GM13977 (cell line): ENCODE data around the gene NOL4L.

Experiments used
- DNase-seq: peaks from one replicate; pipeline ENCODE4 v3.0.0; 2012; ENCODE audit warnings: low spot score
- in situ Hi-C: fragments of 300-500 bp; cut with MboI; formaldehyde crosslinking; loops from one replicate; pipeline ENCODE4 v1.12.0; 2022; ENCODE audit warnings: low sequenced_read_pairs, low pct_unique_long_range_greater_than_20kb, mixed read lengths, inconsistent platforms; ENCODE audit not compliant: unreplicated experiment
- TF ChIP-seq, protein P1 (sequence below): IDR thresholded peaks from 2 replicates; pipeline ENCODE4 v1.5.1; 2012; ENCODE audit warnings: mild to moderate bottlenecking, control low read depth; ENCODE audit not compliant: insufficient read depth; ENCODE audit errors: extremely low read depth, missing control alignments

The NOL4L gene

DNA sequence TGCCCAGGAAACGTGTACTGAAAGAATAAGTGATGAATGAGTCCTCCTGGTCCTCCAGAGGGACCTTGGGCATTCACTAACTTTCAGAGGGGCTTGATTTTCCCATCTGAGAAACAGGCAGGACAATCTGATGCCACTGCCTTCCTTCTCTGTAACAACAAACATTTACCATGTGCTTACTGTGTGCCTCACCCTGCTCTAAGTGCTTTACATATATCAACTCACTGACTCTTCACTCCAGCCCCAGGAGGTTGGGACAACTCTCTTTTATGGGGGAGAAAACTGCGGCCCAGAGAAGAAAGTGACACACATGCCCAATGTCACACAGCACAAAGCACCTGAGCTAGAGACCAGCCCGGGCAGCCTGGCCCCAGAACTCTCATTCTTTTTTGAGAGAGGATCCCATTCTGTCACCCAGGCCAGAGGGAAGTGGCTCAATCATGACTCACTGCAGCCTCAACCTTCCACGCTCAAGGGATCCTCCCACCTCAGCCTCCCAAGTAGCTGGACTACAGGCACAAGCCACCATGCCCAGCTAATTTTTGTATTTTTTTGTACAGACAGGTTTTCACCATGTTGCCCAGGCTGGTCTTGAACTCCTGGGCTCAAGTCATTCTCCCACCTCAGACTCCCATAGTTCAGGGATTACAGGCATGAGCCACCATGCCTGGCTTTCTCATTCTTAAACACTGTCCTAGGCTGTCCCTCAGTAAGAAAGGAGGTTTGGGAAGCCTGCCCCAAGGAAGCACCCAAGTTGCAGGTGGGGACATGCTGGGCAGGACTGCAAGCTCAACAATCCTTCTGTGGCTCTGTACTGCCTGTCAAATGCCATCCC, 38.0 kb downstream of the NOL4L start:
- no peak for DNase-seq
- TF ChIP-seq, protein P1, sequence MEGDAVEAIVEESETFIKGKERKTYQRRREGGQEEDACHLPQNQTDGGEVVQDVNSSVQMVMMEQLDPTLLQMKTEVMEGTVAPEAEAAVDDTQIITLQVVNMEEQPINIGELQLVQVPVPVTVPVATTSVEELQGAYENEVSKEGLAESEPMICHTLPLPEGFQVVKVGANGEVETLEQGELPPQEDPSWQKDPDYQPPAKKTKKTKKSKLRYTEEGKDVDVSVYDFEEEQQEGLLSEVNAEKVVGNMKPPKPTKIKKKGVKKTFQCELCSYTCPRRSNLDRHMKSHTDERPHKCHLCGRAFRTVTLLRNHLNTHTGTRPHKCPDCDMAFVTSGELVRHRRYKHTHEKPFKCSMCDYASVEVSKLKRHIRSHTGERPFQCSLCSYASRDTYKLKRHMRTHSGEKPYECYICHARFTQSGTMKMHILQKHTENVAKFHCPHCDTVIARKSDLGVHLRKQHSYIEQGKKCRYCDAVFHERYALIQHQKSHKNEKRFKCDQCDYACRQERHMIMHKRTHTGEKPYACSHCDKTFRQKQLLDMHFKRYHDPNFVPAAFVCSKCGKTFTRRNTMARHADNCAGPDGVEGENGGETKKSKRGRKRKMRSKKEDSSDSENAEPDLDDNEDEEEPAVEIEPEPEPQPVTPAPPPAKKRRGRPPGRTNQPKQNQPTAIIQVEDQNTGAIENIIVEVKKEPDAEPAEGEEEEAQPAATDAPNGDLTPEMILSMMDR: no peak
- in situ Hi-C loops: loop anchor here (25.0 kb wide), 1 partner anchor 240 kb away; no protein-coding TSS in a partner anchor

DNA sequence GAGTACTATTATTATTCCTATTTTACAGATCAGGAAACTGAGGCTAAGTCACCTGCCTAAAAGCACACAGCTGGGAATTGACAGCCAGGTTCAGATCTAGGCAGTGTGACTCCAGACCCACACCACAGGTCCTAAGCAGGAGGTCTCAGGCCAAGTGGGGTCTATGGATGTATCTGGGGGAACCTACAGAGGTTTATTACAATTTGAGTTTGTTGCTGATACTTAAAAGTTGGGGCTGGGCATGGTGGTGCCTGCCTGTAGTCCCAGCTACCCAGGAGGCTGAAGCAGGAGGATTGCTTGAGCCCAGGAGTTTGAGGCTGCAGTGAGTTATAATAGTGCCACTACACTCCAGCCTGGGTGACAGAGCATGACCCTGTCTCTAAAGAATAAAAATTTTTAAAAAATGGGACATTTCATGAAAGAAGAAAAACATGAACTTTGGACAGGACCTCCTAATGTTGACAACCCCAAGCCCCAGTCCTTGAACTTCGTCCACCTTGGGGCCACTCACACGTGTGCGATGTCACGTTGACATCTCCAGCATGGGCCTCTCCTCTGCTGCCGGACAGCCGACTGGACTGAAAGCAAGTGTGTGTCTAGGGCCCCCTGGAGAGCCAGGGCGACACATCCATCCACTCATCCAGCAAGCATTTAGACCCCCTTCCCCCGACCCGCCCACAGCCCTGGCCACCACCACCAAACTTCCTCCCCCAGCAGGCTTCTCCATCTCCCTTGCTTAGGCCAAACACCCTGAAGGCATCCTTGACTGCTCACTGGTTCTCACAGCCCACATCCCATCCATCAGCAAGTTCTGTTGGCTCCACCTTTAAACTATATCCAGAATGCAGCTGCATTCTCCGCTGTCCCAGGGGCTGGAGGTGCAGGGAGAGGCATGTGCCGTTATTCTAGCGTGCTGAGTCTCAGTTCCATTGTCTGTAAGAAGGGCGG, 40.0 kb downstream of the NOL4L start:
- TF ChIP-seq, protein P1: no peak
- in situ Hi-C loops: loop anchor here (25.0 kb wide), 1 partner anchor 242 kb away; no protein-coding TSS in a partner anchor
- no peak for DNase-seq

DNA sequence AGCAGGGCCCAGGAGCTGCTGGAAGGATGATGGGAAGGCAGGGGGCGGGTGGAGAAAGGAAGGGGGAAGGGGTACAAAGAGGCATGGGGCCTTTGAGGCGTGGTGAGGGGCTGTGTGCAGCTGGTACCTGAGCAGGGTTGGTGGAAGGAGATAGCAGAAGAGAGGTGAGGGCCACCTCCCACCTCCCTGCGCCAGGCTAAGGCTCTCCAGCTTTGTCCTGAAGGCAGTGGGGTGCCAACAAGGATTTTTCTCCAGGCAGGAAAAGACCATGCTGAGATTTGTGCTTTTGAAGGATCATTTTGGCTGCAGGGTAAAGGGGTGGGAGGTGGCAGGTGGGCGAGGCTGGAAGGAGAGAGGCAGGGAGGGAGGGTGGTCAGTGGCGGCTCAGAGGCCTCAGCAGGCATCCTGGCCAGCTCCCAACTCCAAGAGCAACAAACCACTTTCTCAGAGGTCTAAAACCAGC, 40.8 kb downstream of the NOL4L start:
- in situ Hi-C loops: loop anchor here (25.0 kb wide), 1 partner anchor 243 kb away; no protein-coding TSS in a partner anchor
- TF ChIP-seq, protein P1: no peak
- DNase-seq: no peak

DNA sequence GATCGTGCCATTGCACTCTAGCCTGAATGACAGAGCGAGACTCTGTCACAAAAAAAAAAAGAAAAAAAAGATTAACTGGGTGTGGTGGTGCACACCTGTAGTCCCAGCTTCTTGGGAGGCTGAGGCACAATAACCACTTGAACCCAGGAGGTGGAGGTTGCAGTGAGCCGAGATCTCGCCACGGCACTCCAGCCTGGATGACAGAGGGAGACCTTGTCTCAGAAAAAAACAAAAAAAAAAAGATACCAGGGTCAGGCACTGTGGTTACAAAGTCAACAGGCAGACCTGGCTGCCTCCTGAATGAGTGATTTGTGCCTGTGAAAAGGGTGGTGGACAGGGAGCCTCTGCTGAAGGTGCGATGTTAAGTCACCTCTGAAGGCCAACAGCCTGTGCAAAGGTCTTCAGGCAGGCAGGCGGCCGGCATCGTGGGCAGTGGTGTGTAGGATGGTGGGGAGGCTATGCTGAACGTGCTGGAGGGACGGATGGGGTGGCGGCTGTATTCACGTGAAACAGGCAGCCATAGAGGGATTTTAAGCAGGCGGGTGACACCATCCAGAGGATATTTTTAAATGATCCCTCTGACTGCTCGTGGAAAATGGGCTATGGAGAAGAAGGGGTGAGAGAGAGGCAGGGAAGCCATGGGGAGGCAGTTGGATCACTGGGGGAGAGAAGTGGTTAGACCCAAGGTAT, 41.4 kb downstream of the NOL4L start:
- no peak for DNase-seq
- in situ Hi-C loops: loop anchor here (25.0 kb wide), 1 partner anchor 244 kb away; no protein-coding TSS in a partner anchor
- TF ChIP-seq, protein P1: no peak

DNA sequence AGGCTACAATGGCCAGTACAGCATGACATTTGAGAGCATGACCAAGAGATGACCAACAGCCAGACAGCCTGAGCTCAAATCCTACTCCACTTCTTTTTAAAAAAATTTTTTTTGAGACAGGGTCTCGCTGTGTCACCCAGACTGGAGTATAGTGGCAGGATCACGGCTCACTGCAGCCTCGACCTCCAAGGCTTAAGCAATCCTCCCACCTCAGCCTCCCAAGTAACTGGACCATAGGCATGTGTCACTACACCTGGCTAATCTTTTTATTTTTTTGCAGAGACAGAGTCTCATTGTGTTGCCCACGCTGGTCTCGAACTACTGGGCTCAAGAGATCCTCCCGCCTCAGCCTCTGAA, 42.9 kb downstream of the NOL4L start:
- in situ Hi-C loops: loop anchor here (25.0 kb wide), 1 partner anchor 245 kb away; no protein-coding TSS in a partner anchor
- no peak for DNase-seq
- TF ChIP-seq, protein P1: no peak
